MM.1S (cell line): ENCODE data around the gene CAP2.

Source experiments
- CTCF ChIP-seq: fragments of 300-600 bp; sonication (generic); IDR thresholded peaks from 2 replicates; pipeline ENCODE4 v1.5.1; 2016; ENCODE audit warnings: antibody characterized with exemption, low read length, mixed read lengths
- EZH2 ChIP-seq: fragments of 300-600 bp; sonication (generic); optimal IDR thresholded peaks from 2 replicates; pipeline ENCODE3; 2017; ENCODE audit warnings: low read depth, mild to moderate bottlenecking, antibody characterized with exemption, low read length, mixed read lengths
- EZH2phosphoT487 ChIP-seq: fragments of 300-600 bp; sonication (generic); IDR thresholded peaks from 2 replicates; pipeline ENCODE4 v1.6.1; 2018; ENCODE audit warnings: antibody characterized with exemption, low read length

GRCh38 chr6:17472653-17473183 is 79.3 kb downstream of the CAP2 start:
- no peak for TF ChIP-seq EZH2
- TF ChIP-seq EZH2phosphoT487 = no peak
- TF ChIP-seq CTCF = no peak
